Esophagus muscularis mucosa (tissue), 4 donors: ENCODE results near the gene TLE2. TPM values are rescaled to one million over a fixed set of nuclear protein-coding genes. Genes with fewer than 3 reads are reported as not detected.

Experiments used
- DNase-seq: peaks from one replicate; pipeline ENCODE4 v3.0.0-alpha.2; 2017; ENCODE audit errors: extremely low spot score
- H3K27ac ChIP-seq, 4 donors: fragments of 200-600 bp; sonication (generic); replicated peaks in 1 of 4; 1 replicate in 3 of 4; 2 replicates in 1 of 4; pipeline ENCODE4 v1.5.1; 2016 to 2019; ENCODE audit warnings: mild to moderate bottlenecking in 1 of 4
- H3K27me3 ChIP-seq, 4 donors: fragments of 200-600 bp; sonication (generic); one replicate each; pipeline versions ENCODE4 v1.5.1 to v1.6.0; 2016 to 2019
- H3K36me3 ChIP-seq, 4 donors: fragments of 200-600 bp; sonication (generic); one replicate each; pipeline ENCODE4 v1.5.1; 2016 to 2019
- H3K4me1 ChIP-seq, 4 donors: fragments of 200-600 bp; sonication (generic); one replicate each; pipeline ENCODE4 v1.5.1; 2016 to 2019
- H3K4me3 ChIP-seq, 4 donors: fragments of 200-600 bp; sonication (generic); 1 replicate in 2 of 4; 2 replicates in 2 of 4; pipeline ENCODE4 v1.5.1; 2016 to 2019; ENCODE audit warnings: mild to moderate bottlenecking in 4 of 4, moderate library complexity in 1 of 4
- H3K9me3 ChIP-seq, 4 donors: fragments of 200-600 bp; sonication (generic); 1 replicate in 3 of 4; 2 replicates in 1 of 4; pipeline ENCODE4 v1.5.1; 2016 to 2019
- CTCF ChIP-seq, 3 experiments: fragments of 200-600 bp in 2 of 3; fragments of 450-650 bp in 1 of 3; sonication (generic) in 2 of 3; IDR thresholded peaks; one replicate each; pipeline ENCODE4 v1.5.1; 2017 to 2019; ENCODE audit warnings: antibody characterized with exemption in 3 of 3, mild to moderate bottlenecking in 2 of 3, moderate library complexity in 1 of 3
- EP300 ChIP-seq: sonication (generic); formaldehyde crosslinking; IDR thresholded peaks from one replicate; pipeline ENCODE4 v1.6.1; 2017; ENCODE audit warnings: antibody characterized with exemption
- POLR2A ChIP-seq: fragments of 450-650 bp; IDR thresholded peaks from one replicate; pipeline ENCODE4 v1.6.1; 2017; ENCODE audit warnings: antibody characterized with exemption, moderate library complexity, mild to moderate bottlenecking, low read depth
- POLR2AphosphoS5 ChIP-seq, 2 donors: sonication (generic); formaldehyde crosslinking; IDR thresholded peaks; one replicate each; pipeline ENCODE4 v1.6.1; 2017; ENCODE audit warnings: antibody characterized with exemption in 2 of 2
- WGBS: methylation state at CpG from one replicate; pipeline ENCODE4 v1.1.5; 2018; 5-methylcytosine and 5-hydroxymethylcytosine counted together
- intact Hi-C: fragments of 100-400 bp; cut with DNase I; formaldehyde crosslinking; loops from one replicate; pipeline ENCODE4 v1.15.1; 2023
- total RNA-seq, 4 donors: library from RNA; depleted of rRNA; stranded (reverse); fragments of >200 nt; gene quantifications; one replicate each; pipeline versions ENCODE4 v1.1.0 to v1.2.1, GENCODE V29; 2016

The TLE2 gene
- total RNA-seq, 4 donors from 2014 or later, result 34.0 to 51.2 (median 44.1) TPM

DNA sequence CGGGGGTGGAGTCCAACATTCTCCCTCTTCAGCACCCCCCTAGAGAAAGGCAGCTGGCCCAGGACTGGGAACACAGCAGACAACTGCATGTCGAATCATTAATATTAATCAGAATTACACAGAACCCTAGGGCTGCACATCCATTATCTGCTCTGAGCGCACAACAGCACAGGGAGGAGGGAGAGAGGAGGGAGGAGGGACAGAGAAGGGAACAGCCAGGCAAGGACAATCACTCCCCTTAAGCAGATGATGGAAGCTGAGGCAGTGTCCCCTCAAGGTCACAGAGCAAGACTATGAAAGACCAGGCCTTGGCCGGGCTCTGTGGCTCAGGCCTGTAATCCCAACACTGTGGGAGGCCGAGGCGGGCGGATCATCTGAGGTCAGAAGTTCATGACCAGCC is 26.0 kb downstream of the TLE2 start:
- WGBS, result 80% methylated on average over 6 of the region's 7 CpGs
- intact Hi-C loops, result no loop called here
- Histone ChIP-seq H3K27me3 (no peaks in the 10 kb centered on the region), H3K36me3 (peaks cover 0 to 93% (median 68%) of the 10 kb centered on the region in 4 donors), H3K4me1 (no peaks in the 10 kb centered on the region), H3K4me3 (no peak overlapping the region), H3K9me3 (no peaks in the 10 kb centered on the region), H3K27ac (no peak overlapping the region)
- TF ChIP-seq POLR2AphosphoS5 (IDR thresholded peaks at IDR 0.05) (no peak), CTCF (IDR thresholded peaks at IDR 0.05) (no peak), POLR2A (no peak), EP300 (no peak)
- no peak for DNase-seq

GRCh38 chr19:3001235-3001800 is 27.8 kb downstream of the TLE2 start:
- Histone ChIP-seq H3K36me3 (peaks cover 5 to 85% (median 54%) of the 10 kb centered on the region in 4 donors), H3K9me3 (no peaks in the 10 kb centered on the region), H3K4me3 (no peak overlapping the region), H3K27ac (no peak overlapping the region), H3K4me1 (no peaks in the 10 kb centered on the region), H3K27me3 (no peaks in the 10 kb centered on the region)
- no peak for DNase-seq
- 93% methylated on average over 6 of the region's 6 CpGs for WGBS
- TF ChIP-seq EP300 (no peak), POLR2AphosphoS5 (IDR thresholded peaks at IDR 0.05) (no peak), CTCF (IDR thresholded peaks at IDR 0.05) (no peak), POLR2A (no peak)
- intact Hi-C loops, result no loop called here

DNA sequence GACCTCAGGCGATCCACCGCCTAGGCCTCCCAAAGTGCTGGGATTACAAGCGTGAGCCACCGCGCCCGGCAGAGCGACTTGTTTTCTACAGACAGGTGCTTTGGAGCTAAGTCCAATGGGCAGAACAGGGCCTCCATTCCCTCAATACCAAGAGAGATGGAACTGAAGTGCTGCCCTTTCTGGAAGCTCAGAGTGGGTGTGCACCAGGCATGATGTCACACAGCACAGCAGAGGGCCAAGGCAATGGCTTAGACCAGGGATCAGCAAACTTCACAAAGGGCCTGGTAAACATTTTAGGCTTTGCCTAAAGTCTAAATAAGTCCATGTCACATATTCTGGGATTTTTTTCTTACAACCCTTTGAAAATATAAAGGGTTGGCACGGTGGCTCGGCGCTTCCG is 30.4 kb downstream of the TLE2 start:
- intact Hi-C loops, result no loop called here
- no peaks in the 10 kb centered on the region for H3K27me3 ChIP-seq
- no peak for DNase-seq
- H3K9me3 ChIP-seq, result no peaks in the 10 kb centered on the region
- H3K36me3 ChIP-seq, result peaks cover 5 to 59% (median 35%) of the 10 kb centered on the region in 4 donors
- H3K4me3 ChIP-seq, result no peak overlapping the region
- H3K4me1 ChIP-seq, result no peaks in the 10 kb centered on the region
- no peak overlapping the region for H3K27ac ChIP-seq
- 92% methylated on average over 9 of the region's 11 CpGs for WGBS
- TF ChIP-seq POLR2AphosphoS5 (IDR thresholded peaks at IDR 0.05) (no peak), CTCF (IDR thresholded peaks at IDR 0.05) (no peak), POLR2A (no peak), EP300 (no peak)

GRCh38 chr19:2997720-2998119 is 31.4 kb downstream of the TLE2 start:
- Histone ChIP-seq H3K36me3 (peaks cover 5 to 49% (median 30%) of the 10 kb centered on the region in 4 donors), H3K27me3 (no peaks in the 10 kb centered on the region), H3K4me3 (no peak overlapping the region), H3K4me1 (no peaks in the 10 kb centered on the region), H3K27ac (no peak overlapping the region), H3K9me3 (no peaks in the 10 kb centered on the region)
- 65% methylated on average over 13 of the region's 13 CpGs for WGBS
- intact Hi-C loops, result no loop called here
- TF ChIP-seq EP300 (no peak), CTCF (IDR thresholded peaks at IDR 0.05) (no peak), POLR2AphosphoS5 (IDR thresholded peaks at IDR 0.05) (no peak), POLR2A (no peak)
- no peak for DNase-seq

DNA sequence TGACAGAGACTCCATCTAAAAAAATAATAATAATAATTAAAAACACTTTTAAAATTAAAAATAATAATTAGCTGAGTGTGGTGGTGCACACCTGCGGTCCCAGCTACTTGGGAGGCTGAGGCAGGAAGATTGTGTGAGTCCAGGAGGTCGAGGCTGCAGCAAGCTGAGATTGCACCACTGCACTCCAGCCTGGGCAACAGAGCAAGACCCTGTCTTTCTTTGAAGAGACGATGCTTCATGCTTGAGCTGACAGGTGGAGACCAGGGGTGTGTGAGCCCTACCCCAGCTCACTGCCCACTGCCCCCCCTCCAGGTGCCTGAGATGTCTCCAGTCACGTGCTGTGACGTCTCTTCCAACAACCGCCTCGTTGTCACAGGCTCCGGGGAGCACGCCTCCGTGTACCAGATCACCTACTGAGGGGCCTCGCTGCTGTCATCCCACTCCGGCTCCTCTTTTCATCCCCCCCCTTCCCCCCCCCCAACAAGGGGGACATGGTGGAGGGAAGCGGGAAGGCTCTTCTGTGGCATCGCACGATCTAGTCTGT is 34.4 kb downstream of the TLE2 start:
- Histone ChIP-seq H3K27me3 (no peaks in the 10 kb centered on the region), H3K36me3 (peaks cover 5 to 23% (median 15%) of the 10 kb centered on the region in 4 donors), H3K9me3 (no peaks in the 10 kb centered on the region), H3K4me1 (no peaks in the 10 kb centered on the region), H3K4me3 (no peak overlapping the region), H3K27ac (no peak overlapping the region)
- no peak for TF ChIP-seq POLR2AphosphoS5 (IDR thresholded peaks at IDR 0.05)
- no peak for TF ChIP-seq POLR2A
- 72% methylated on average over 15 of the region's 15 CpGs for WGBS
- intact Hi-C loops, result no loop called here
- no peak for DNase-seq
